ENCODE measurements around the gene GIGYF2. TPM values are rescaled to one million over a fixed set of nuclear protein-coding genes. Genes with fewer than 3 reads are reported as not detected.
"Not testable (repeated sequence)": the region's sequence is repeated elsewhere in the genome, so short reads cannot be mapped to it uniquely, and the experiment has no call there.

GIGYF2 gene
- total RNA-seq, 4 donors from 2014 or later = 69.0 to 208 (median 80.4) TPM

DNA sequence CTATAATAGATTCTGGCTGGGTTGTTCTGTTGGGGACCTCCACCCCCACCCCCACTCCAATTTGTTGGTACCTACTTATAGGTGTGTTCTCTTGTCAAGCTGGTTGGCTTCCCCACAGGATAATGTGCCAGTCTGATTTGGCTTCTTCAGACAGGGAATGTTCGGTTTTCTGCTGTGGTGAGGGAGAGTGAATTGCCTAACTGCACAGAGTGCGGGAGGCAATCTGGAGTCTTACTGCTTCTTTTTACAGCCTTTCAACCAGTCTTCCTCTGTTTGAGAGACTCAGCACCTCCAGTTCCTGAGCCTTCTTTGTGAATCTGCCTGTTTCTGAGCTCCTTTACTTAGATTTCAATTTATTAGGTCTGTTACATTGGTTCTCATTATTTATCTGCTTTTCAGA lies 145.6 kb downstream of the GIGYF2 start:
- peaks cover 83% of the 10 kb centered on the region for H3K36me3 ChIP-seq
- no peaks in the 10 kb centered on the region for H3K27me3 ChIP-seq
- H3K27ac ChIP-seq = no peak overlapping the region
- DNase-seq (ENCODE audit: low spot score in 2 of 2) = no peak
- 80% methylated on average over 2 of the region's 2 CpGs for WGBS
- H3K9me3 ChIP-seq = no peaks in the 10 kb centered on the region
- peaks cover 19% of the 10 kb centered on the region for H3K4me1 ChIP-seq
- H3K4me3 ChIP-seq = no peak overlapping the region
- no peak for TF ChIP-seq POLR2A (IDR thresholded peaks at IDR 0.05)
- no peak for TF ChIP-seq POLR2AphosphoS5 (IDR thresholded peaks at IDR 0.05)
- TF ChIP-seq, protein P1, sequence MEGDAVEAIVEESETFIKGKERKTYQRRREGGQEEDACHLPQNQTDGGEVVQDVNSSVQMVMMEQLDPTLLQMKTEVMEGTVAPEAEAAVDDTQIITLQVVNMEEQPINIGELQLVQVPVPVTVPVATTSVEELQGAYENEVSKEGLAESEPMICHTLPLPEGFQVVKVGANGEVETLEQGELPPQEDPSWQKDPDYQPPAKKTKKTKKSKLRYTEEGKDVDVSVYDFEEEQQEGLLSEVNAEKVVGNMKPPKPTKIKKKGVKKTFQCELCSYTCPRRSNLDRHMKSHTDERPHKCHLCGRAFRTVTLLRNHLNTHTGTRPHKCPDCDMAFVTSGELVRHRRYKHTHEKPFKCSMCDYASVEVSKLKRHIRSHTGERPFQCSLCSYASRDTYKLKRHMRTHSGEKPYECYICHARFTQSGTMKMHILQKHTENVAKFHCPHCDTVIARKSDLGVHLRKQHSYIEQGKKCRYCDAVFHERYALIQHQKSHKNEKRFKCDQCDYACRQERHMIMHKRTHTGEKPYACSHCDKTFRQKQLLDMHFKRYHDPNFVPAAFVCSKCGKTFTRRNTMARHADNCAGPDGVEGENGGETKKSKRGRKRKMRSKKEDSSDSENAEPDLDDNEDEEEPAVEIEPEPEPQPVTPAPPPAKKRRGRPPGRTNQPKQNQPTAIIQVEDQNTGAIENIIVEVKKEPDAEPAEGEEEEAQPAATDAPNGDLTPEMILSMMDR (IDR thresholded peaks at IDR 0.05) = no peak
- TF ChIP-seq EP300 (IDR thresholded peaks at IDR 0.05) = no peak

DNA sequence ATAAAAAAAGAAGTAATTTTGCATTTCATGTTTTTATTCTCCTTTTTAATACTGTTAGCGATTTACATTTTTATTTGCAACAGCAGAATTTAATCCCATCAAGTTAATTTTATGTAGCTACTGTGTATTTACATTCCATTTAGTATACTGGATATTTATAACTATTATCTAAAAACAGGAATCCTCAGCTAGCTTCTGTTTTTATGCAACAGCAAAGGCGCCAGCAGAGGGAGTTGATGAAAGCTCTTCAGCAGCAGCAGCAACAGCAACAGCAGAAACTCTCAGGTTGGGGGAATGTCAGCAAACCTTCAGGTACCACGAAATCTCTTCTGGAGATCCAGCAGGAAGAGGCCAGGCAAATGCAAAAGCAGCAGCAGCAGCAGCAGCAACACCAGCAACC lies 146.7 kb downstream of the GIGYF2 start:
- Histone ChIP-seq H3K4me1 (peaks cover 10% of the 10 kb centered on the region), H3K36me3 (peaks cover 91% of the 10 kb centered on the region), H3K27ac (no peak overlapping the region), H3K9me3 (no peaks in the 10 kb centered on the region), H3K4me3 (no peak overlapping the region), H3K27me3 (no peaks in the 10 kb centered on the region)
- TF ChIP-seq POLR2AphosphoS5 (IDR thresholded peaks at IDR 0.05) (no peak), EP300 (IDR thresholded peaks at IDR 0.05) (no peak), POLR2A (IDR thresholded peaks at IDR 0.05) (no peak)
- TF ChIP-seq, protein P1 (IDR thresholded peaks at IDR 0.05) = no peak
- 81% methylated on average over 3 of the region's 3 CpGs for WGBS
- no peak for DNase-seq (ENCODE audit: low spot score in 2 of 2)

GRCh38 chr2:232846055-232846454 lies 148.9 kb downstream of the GIGYF2 start:
- Histone ChIP-seq H3K27me3 (no peaks in the 10 kb centered on the region), H3K27ac (no peak overlapping the region), H3K4me3 (no peak overlapping the region), H3K9me3 (no peaks in the 10 kb centered on the region), H3K4me1 (no peaks in the 10 kb centered on the region), H3K36me3 (peaks cover 98% of the 10 kb centered on the region)
- TF ChIP-seq EP300 (IDR thresholded peaks at IDR 0.05) = no peak
- TF ChIP-seq POLR2AphosphoS5 (IDR thresholded peaks at IDR 0.05) = no peak
- TF ChIP-seq POLR2A (IDR thresholded peaks at IDR 0.05) = no peak
- TF ChIP-seq, protein P1 (IDR thresholded peaks at IDR 0.05) = no peak
- no peak for DNase-seq (ENCODE audit: low spot score in 2 of 2)

GRCh38 chr2:232850039-232850438 lies 152.9 kb downstream of the GIGYF2 start:
- no peak for DNase-seq (ENCODE audit: low spot score in 2 of 2)
- TF ChIP-seq POLR2AphosphoS5 (IDR thresholded peaks at IDR 0.05) (no peak), POLR2A (IDR thresholded peaks at IDR 0.05) (no peak), EP300 (IDR thresholded peaks at IDR 0.05) (no peak)
- TF ChIP-seq, protein P1 (IDR thresholded peaks at IDR 0.05) = no peak
- Histone ChIP-seq H3K4me3 (no peak overlapping the region), H3K36me3 (peaks cover 72% of the 10 kb centered on the region), H3K27ac (no peak overlapping the region), H3K9me3 (no peaks in the 10 kb centered on the region), H3K27me3 (no peaks in the 10 kb centered on the region), H3K4me1 (no peaks in the 10 kb centered on the region)
- WGBS = 95% methylated on average over 3 of the region's 3 CpGs

DNA sequence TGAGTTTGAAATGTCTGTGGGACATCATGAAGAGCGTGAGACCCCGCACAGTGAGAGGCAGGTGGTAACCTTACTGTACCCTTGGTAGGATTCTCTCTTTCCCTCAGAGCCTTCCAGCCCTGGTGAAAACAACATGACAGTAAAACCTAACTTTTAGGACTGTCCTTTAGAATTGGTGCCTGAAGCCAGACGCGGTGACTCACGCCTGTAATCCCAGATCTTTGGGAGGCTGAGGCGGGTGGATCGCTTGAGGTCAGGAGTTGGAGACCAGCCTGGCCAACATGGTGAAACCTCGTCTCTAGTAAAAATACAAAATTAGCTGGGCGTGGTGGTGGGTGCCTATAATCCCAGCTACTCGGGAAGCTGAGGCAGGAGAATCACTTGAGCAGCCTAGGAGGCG lies 154.9 kb downstream of the GIGYF2 start:
- not testable (repeated sequence) for H3K27ac ChIP-seq; H3K9me3 ChIP-seq; H3K27me3 ChIP-seq; H3K4me1 ChIP-seq; DNase-seq (ENCODE audit: low spot score in 2 of 2); H3K4me3 ChIP-seq
- WGBS = 92% methylated on average over 11 of the region's 11 CpGs
- peaks cover 72% of the 10 kb centered on the region for H3K36me3 ChIP-seq

DNA sequence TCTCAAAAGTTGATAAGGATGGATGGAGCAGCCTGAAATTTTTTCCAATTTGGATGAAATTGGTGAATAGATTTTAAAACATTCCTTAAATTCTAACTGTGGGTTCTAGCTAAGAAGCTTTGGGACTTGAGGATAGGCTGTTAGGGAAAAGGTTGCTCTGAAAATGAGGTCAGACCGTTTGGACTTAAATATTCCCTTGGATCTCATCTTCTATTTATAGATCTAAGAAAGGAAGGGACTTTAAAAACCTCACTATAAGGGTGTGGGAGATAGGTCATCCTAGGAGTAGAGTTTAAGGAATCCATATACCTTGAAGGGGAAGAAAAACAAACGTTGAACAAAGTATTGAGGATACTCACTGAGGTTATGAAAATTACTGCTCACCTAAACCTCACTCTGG lies 155.5 kb downstream of the GIGYF2 start:
- Histone ChIP-seq H3K9me3 (no peaks in the 10 kb centered on the region), H3K27me3 (no peaks in the 10 kb centered on the region), H3K27ac (no peak overlapping the region), H3K4me1 (no peaks in the 10 kb centered on the region), H3K36me3 (peaks cover 72% of the 10 kb centered on the region), H3K4me3 (no peak overlapping the region)
- TF ChIP-seq, protein P1 (IDR thresholded peaks at IDR 0.05) = no peak
- TF ChIP-seq POLR2A (IDR thresholded peaks at IDR 0.05) = no peak
- no peak for TF ChIP-seq POLR2AphosphoS5 (IDR thresholded peaks at IDR 0.05)
- TF ChIP-seq EP300 (IDR thresholded peaks at IDR 0.05) = no peak
- no peak for DNase-seq (ENCODE audit: low spot score in 2 of 2)
- 58% methylated on average over 2 of the region's 2 CpGs for WGBS
